WTC11 (cell line): ENCODE results near the gene ARL5A. TPM values are rescaled to one million over a fixed set of nuclear protein-coding genes. Genes with fewer than 3 reads are reported as not detected.

Source experiments
- ATAC-seq: fragments of 200-7000 bp; cut with Tn5 transposase; 2 replicates; pipeline ENCODE4 v1.10.0; 2021; ENCODE audit warnings: mild to moderate bottlenecking, moderate library complexity
- CTCF ChIA-PET: fragments of 300-600 bp; sonication (Branson Sonifier 250); formaldehyde crosslinking; loops from one replicate; lab custom pipeline; 2021; ENCODE audit warnings: antibody characterized with exemption; lab: Charles Lee
- POLR2A ChIA-PET: fragments of 350-600 bp; sonication (Branson Sonifier 250); formaldehyde crosslinking; loops from one replicate; lab custom pipeline; 2021; ENCODE audit warnings: antibody characterized with exemption; lab: Charles Lee
- DNase-seq: peaks from one replicate; pipeline ENCODE4 v3.0.0; 2021; ENCODE audit warnings: low spot score
- H3K27ac Mint-ChIP-seq: 2 replicates; pipeline ENCODE4 v1.8.0; 2021; ENCODE audit warnings: mixed read lengths
- H3K27me3 Mint-ChIP-seq: 2 replicates; pipeline ENCODE4 v1.8.0; 2021; ENCODE audit warnings: low read depth, mild to moderate bottlenecking, moderate library complexity, mixed read lengths
- H3K36me3 Mint-ChIP-seq: 2 replicates; pipeline ENCODE4 v1.8.0; 2021; ENCODE audit warnings: mixed read lengths
- H3K4me1 Mint-ChIP-seq: 2 replicates; pipeline ENCODE4 v1.8.0; 2022; ENCODE audit warnings: mixed read lengths
- H3K4me3 Mint-ChIP-seq: 2 replicates; pipeline ENCODE4 v1.8.0; 2021; ENCODE audit warnings: mild to moderate bottlenecking, moderate library complexity, mixed read lengths
- H3K9me3 Mint-ChIP-seq: 2 replicates; pipeline ENCODE4 v1.8.0; 2021; ENCODE audit warnings: mixed read lengths
- ARID4B ChIP-seq: sonication (generic); formaldehyde crosslinking; IDR thresholded peaks from 2 replicates; pipeline ENCODE4 v1.8.0; 2023; ENCODE audit warnings: missing genetic modification reagents, mild to moderate bottlenecking, borderline replicate concordance
- CBFB ChIP-seq: sonication (generic); formaldehyde crosslinking; IDR thresholded peaks from 2 replicates; pipeline ENCODE4 v1.8.1; 2022; ENCODE audit warnings: mild to moderate bottlenecking, low read depth, missing genetic modification reagents
- CREB1 ChIP-seq: sonication (generic); formaldehyde crosslinking; IDR thresholded peaks from 2 replicates; pipeline ENCODE4 v1.8.0; 2023; ENCODE audit warnings: mild to moderate bottlenecking, missing genetic modification reagents
- NFYB ChIP-seq: sonication (generic); formaldehyde crosslinking; conservative IDR thresholded peaks from 2 replicates; pipeline ENCODE4 v1.8.0; 2022; ENCODE audit warnings: low read depth, missing genetic modification reagents
- NR3C1 ChIP-seq: sonication (generic); formaldehyde crosslinking; conservative IDR thresholded peaks from 2 replicates; pipeline ENCODE4 v1.8.1; 2023; ENCODE audit warnings: low read depth, mild to moderate bottlenecking, missing genetic modification reagents
- SP1 ChIP-seq: sonication (generic); formaldehyde crosslinking; conservative IDR thresholded peaks from 2 replicates; pipeline ENCODE4 v1.8.1; 2022; ENCODE audit warnings: missing genetic modification reagents
- TCF7 ChIP-seq: sonication (generic); formaldehyde crosslinking; IDR thresholded peaks from 2 replicates; pipeline ENCODE4 v1.8.0; 2022; ENCODE audit warnings: mild to moderate bottlenecking, low read depth, missing genetic modification reagents, moderate library complexity
- USF1 ChIP-seq: sonication (generic); formaldehyde crosslinking; IDR thresholded peaks from 2 replicates; pipeline ENCODE4 v1.8.0; 2022; ENCODE audit warnings: mild to moderate bottlenecking, missing genetic modification reagents
- ZNF219 ChIP-seq: sonication (generic); formaldehyde crosslinking; IDR thresholded peaks from 2 replicates; pipeline ENCODE4 v1.8.0; 2023; ENCODE audit warnings: missing genetic modification reagents, mild to moderate bottlenecking, borderline replicate concordance
- ZNF416 ChIP-seq: fragments of 250-450 bp; sonication (Bioruptor Pico); IDR thresholded peaks from 2 replicates; pipeline ENCODE4 v1.9.0; 2021; ENCODE audit warnings: mild to moderate bottlenecking, inconsistent platforms
- total RNA-seq: library from RNA; stranded (reverse); gene quantifications from 3 replicates; pipeline ENCODE4 v1.2.3, GENCODE V29; 2021
- TF ChIP-seq, protein P1 (sequence below): sonication (generic); formaldehyde crosslinking; IDR thresholded peaks from 2 replicates; pipeline ENCODE4 v1.8.1; 2023; ENCODE audit warnings: mild to moderate bottlenecking, missing genetic modification reagents
- TF ChIP-seq, protein P2 (sequence below): sonication (generic); formaldehyde crosslinking; IDR thresholded peaks from 2 replicates; pipeline ENCODE4 v1.8.1; 2022; ENCODE audit warnings: missing genetic modification reagents, borderline replicate concordance

Gene ARL5A
- total RNA-seq, 1 experiment from 2014 or later = 82.7 TPM

- DNase-seq (no peak), ATAC-seq (no peak)
- no peak for TF ChIP-seq ARID4B (CRISPR knock-in tag)
- ChIA-PET POLR2A (no interaction called here), CTCF (no interaction called here)
- Mint-ChIP-seq H3K4me1 (peaks cover 69% of the 10 kb centered on the region), H3K4me3 (peak overlapping the region; percentile 15; the same call in 1 of the 2 replicates), H3K27ac (peak overlapping the region; percentile 64; the same call in 1 of the 2 replicates), H3K27me3 (no peaks in the 10 kb centered on the region), H3K36me3 (peaks cover 3% of the 10 kb centered on the region; the same call in 1 of the 2 replicates), H3K9me3 (no peaks in the 10 kb centered on the region)
These were observed 3.3 kb downstream of the ARL5A start for GRCh38 chr2:151824886-151825285.

- Mint-ChIP-seq H3K4me1 (peaks cover 59% of the 10 kb centered on the region), H3K4me3 (no peak overlapping the region; the same call in 1 of the 2 replicates), H3K27me3 (no peaks in the 10 kb centered on the region), H3K36me3 (peaks cover 3% of the 10 kb centered on the region; the same call in 1 of the 2 replicates), H3K9me3 (no peaks in the 10 kb centered on the region), H3K27ac (0 out of 2 replicates have a peak overlapping the region, but pooled peaks have one; percentile 59)
- no peak for DNase-seq
- ChIA-PET CTCF (no interaction called here), POLR2A (no interaction called here)
- TF ChIP-seq ZNF219 (CRISPR knock-in tag) (no peak), ZNF416 (CRISPR knock-in tag) (no peak), NR3C1 (CRISPR knock-in tag) (no peak)
- ATAC-seq = no peak; the same call in 1 of the 2 replicates
These were observed 4.6 kb downstream of the ARL5A start for GRCh38 chr2:151823651-151824050.

DNA sequence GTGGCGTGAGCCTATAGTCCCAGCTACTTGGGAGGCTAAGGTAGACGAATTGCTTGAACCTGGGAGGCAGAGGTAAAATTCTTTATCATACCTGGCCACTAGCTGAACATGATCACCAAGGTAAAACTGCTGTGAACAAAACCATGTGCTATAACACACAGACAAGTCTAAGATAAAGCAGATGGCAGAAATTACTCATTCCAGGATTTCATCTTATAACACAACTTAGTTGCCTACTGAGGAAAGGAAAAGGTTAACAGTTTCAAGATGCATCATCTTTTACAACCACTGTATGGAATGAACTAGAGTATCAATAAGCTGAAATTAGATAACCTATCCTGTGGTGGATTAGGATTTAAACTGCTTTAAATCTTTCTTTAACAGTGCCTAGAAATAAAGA, 8.3 kb downstream of the ARL5A start:
- Mint-ChIP-seq H3K9me3 (no peaks in the 10 kb centered on the region), H3K36me3 (peaks cover 6% of the 10 kb centered on the region), H3K27ac (no peak overlapping the region), H3K27me3 (no peaks in the 10 kb centered on the region), H3K4me1 (peaks cover 37% of the 10 kb centered on the region), H3K4me3 (no peak overlapping the region)
- TF ChIP-seq SP1 (CRISPR knock-in tag) (no peak), CREB1 (CRISPR knock-in tag) (no peak), USF1 (CRISPR knock-in tag) (no peak), NFYB (CRISPR knock-in tag) (no peak), NR3C1 (CRISPR knock-in tag) (no peak), TCF7 (CRISPR knock-in tag) (no peak), CBFB (no peak)
- TF ChIP-seq, protein P1, sequence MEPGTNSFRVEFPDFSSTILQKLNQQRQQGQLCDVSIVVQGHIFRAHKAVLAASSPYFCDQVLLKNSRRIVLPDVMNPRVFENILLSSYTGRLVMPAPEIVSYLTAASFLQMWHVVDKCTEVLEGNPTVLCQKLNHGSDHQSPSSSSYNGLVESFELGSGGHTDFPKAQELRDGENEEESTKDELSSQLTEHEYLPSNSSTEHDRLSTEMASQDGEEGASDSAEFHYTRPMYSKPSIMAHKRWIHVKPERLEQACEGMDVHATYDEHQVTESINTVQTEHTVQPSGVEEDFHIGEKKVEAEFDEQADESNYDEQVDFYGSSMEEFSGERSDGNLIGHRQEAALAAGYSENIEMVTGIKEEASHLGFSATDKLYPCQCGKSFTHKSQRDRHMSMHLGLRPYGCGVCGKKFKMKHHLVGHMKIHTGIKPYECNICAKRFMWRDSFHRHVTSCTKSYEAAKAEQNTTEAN (CRISPR knock-in tag) = no peak
- TF ChIP-seq, protein P2, sequence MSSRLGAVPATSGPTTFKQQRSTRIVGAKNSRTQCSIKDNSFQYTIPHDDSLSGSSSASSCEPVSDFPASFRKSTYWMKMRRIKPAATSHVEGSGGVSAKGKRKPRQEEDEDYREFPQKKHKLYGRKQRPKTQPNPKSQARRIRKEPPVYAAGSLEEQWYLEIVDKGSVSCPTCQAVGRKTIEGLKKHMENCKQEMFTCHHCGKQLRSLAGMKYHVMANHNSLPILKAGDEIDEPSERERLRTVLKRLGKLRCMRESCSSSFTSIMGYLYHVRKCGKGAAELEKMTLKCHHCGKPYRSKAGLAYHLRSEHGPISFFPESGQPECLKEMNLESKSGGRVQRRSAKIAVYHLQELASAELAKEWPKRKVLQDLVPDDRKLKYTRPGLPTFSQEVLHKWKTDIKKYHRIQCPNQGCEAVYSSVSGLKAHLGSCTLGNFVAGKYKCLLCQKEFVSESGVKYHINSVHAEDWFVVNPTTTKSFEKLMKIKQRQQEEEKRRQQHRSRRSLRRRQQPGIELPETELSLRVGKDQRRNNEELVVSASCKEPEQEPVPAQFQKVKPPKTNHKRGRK (CRISPR knock-in tag) = no peak
- CTCF ChIA-PET = no interaction called here
- POLR2A ChIA-PET = interaction anchor here (1.2 kb wide), 1 partner anchor 8 kb away, joined by 3 read pairs; the partner anchor contains the start of gene ARL5A
- no peak for DNase-seq
- ATAC-seq = no peak
